GM21786 (cell line): ENCODE measurements around the gene TYROBP.
"Not testable (repeated sequence)": the region's sequence is repeated elsewhere in the genome, so short reads cannot be mapped to it uniquely, and the experiment has no call there.

Experiments used
- ATAC-seq: cut with Tn5 transposase; IDR thresholded peaks from one replicate; pipeline ENCODE4 v1.9.1; 2021; ENCODE audit not compliant: unreplicated experiment

Gene TYROBP

GRCh38 chr19:35932291-35932936, 24.3 kb upstream of the TYROBP start:
- no peak for ATAC-seq

- no peak for ATAC-seq
Measured at GRCh38 chr19:35931874-35932202, 23.7 kb upstream of the TYROBP start.

GRCh38 chr19:35931161-35931873, 23.2 kb upstream of the TYROBP start:
- ATAC-seq = peak; percentile 90

GRCh38 chr19:35929876-35930275, 21.8 kb upstream of the TYROBP start:
- ATAC-seq = no peak

GRCh38 chr19:35928507-35928906, 20.4 kb upstream of the TYROBP start:
- ATAC-seq = no peak

GRCh38 chr19:35925501-35925900, 17.4 kb upstream of the TYROBP start:
- ATAC-seq = no peak

- no peak for ATAC-seq
Measured at GRCh38 chr19:35921012-35921411, 12.9 kb upstream of the TYROBP start.

- ATAC-seq = no peak
Measured at GRCh38 chr19:35919306-35919705, 11.2 kb upstream of the TYROBP start.

GRCh38 chr19:35915443-35915842, 7.3 kb upstream of the TYROBP start:
- ATAC-seq = no peak

- ATAC-seq = no peak
Measured at GRCh38 chr19:35913589-35913988, 5.5 kb upstream of the TYROBP start.

GRCh38 chr19:35911790-35912189, 3.7 kb upstream of the TYROBP start:
- no peak for ATAC-seq

- no peak for ATAC-seq
Measured at GRCh38 chr19:35911173-35911572, 3.1 kb upstream of the TYROBP start.

GRCh38 chr19:35910355-35910754, 2.3 kb upstream of the TYROBP start:
- not testable (repeated sequence) for ATAC-seq

GRCh38 chr19:35909684-35910035, 1.6 kb upstream of the TYROBP start:
- no peak for ATAC-seq

- no peak for ATAC-seq
Measured at GRCh38 chr19:35908973-35909683, 1.0 kb upstream of the TYROBP start.

- no peak for ATAC-seq
Measured at GRCh38 chr19:35907377-35907745, 734 bp downstream of the TYROBP start.

- ATAC-seq = no peak
Measured at GRCh38 chr19:35905178-35905727, 2.8 kb downstream of the TYROBP start.

GRCh38 chr19:35904311-35905068, 3.6 kb downstream of the TYROBP start:
- ATAC-seq = no peak

- ATAC-seq = peak; percentile 47
Measured at GRCh38 chr19:35903550-35904179, 4.4 kb downstream of the TYROBP start.

GRCh38 chr19:35902870-35903475, 5.1 kb downstream of the TYROBP start:
- no peak for ATAC-seq
